GM12865 (cell line): ENCODE measurements around the gene RBM19.

ENCODE experiments used
- DNase-seq: peaks from one replicate; pipeline ENCODE4 v3.0.0; 2010; ENCODE audit warnings: low read depth
- H3K4me3 ChIP-seq: 2 replicates; pipeline ENCODE4 v1.5.1; 2011; ENCODE audit warnings: mild to moderate bottlenecking, low read depth, low read length, control low read depth
- CTCF ChIP-seq: IDR thresholded peaks from 2 replicates; pipeline ENCODE4 v1.5.1; 2011; ENCODE audit warnings: low read length, control low read depth, low read depth, inconsistent platforms; ENCODE audit not compliant: insufficient read depth; ENCODE audit errors: missing control alignments

RBM19 gene

GRCh38 chr12:113827539-113828114, 138.5 kb downstream of the RBM19 start:
- no peak overlapping the region for H3K4me3 ChIP-seq
- no peak for DNase-seq
- TF ChIP-seq CTCF: no peak

GRCh38 chr12:113826805-113827538, 139.2 kb downstream of the RBM19 start:
- DNase-seq: no peak
- no peak overlapping the region for H3K4me3 ChIP-seq

GRCh38 chr12:113825705-113826104, 140.4 kb downstream of the RBM19 start:
- no peak for DNase-seq
- TF ChIP-seq CTCF: no peak

More at GRCh38 chr12:113826805-113827538, 139.2 kb downstream of the RBM19 start:
- TF ChIP-seq CTCF: no peak

GRCh38 chr12:113823816-113824215, 142.3 kb downstream of the RBM19 start:
- no peak for TF ChIP-seq CTCF
- H3K4me3 ChIP-seq: no peak overlapping the region
- no peak for DNase-seq

More at GRCh38 chr12:113825705-113826104, 140.4 kb downstream of the RBM19 start:
- no peak overlapping the region for H3K4me3 ChIP-seq

GRCh38 chr12:113823016-113823415, 143.1 kb downstream of the RBM19 start:
- DNase-seq: no peak
- no peak overlapping the region for H3K4me3 ChIP-seq
- no peak for TF ChIP-seq CTCF

- TF ChIP-seq CTCF: no peak
- no peak overlapping the region for H3K4me3 ChIP-seq
- no peak for DNase-seq
Measured at GRCh38 chr12:113820842-113821241, 145.3 kb downstream of the RBM19 start.
